BLaER1 treated with 17β-estradiol and CSF1 and Interleukin-3, amounts not matched to agents 10 nM and 100 nM (cell line): Measurements from ENCODE around the gene TPO.

Source experiments
- H3K27ac ChIP-seq, 11 experiments: shearing (Covaris generic); formaldehyde crosslinking; 2 replicates each; pipeline ENCODE4 v1.8.1; 2022
- H3K27me3 ChIP-seq, 11 experiments: shearing (Covaris generic); formaldehyde crosslinking; 2 replicates each; pipeline ENCODE4 v1.8.1; 2022
- H3K36me3 ChIP-seq, 11 experiments: shearing (Covaris generic); formaldehyde crosslinking; 2 replicates each; pipeline ENCODE4 v1.8.1; 2022
- H3K4me1 ChIP-seq, 10 experiments: shearing (Covaris generic); formaldehyde crosslinking; 2 replicates each; pipeline ENCODE4 v1.8.1; 2022
- H3K4me2 ChIP-seq, 11 experiments: shearing (Covaris generic); formaldehyde crosslinking; 2 replicates each; pipeline ENCODE4 v1.8.1; 2022
- H3K4me3 ChIP-seq, 10 experiments: shearing (Covaris generic); formaldehyde crosslinking; 2 replicates each; pipeline ENCODE4 v1.8.1; 2022
- H3K9ac ChIP-seq, 11 experiments: shearing (Covaris generic); formaldehyde crosslinking; 2 replicates each; pipeline ENCODE4 v1.8.1; 2022
- H3K9me3 ChIP-seq, 11 experiments: shearing (Covaris generic); formaldehyde crosslinking; replicated peaks in 1 of 11; 2 replicates each; pipeline ENCODE4 v1.8.1; 2022
- H4K20me1 ChIP-seq, 11 experiments: shearing (Covaris generic); formaldehyde crosslinking; 2 replicates each; pipeline ENCODE4 v1.8.1; 2022
- Cebpa-rat ChIP-seq, 11 experiments: shearing (Covaris generic); IDR thresholded peaks; 2 replicates each; pipeline ENCODE4 v1.8.1; 2022

Gene TPO

DNA sequence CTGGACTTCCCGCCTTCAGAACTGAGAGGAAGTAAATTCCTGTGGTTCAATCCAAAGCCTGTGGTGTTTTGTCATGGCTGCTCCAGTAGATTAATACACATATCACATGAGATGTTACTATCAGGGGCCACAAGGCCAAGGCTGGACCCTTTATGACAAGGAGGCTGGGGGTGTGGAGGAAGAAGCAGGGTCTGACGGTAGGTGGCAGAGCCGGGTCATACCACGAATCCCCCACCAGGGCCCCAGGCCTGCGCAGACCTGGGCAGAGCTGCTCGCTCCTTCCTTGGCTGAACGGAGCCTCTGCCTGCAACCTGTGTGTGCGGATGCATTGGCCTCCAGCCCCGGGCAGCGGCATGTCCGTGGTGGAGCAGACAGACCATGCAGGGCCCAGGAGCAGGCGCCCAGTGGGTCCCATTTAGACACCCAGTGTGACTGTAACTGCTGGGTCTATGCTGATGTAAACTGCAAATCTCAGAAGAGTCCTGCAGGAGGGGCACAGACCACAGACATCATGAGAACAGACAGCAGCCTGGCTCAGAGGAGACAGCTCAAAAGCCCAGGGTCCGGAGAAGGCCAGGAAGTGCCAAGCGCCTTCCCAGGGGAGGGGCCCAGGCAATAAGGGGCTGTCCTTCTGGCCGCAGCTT lies 175.8 kb downstream of the TPO start:
- Histone ChIP-seq H3K36me3 (no peaks in the 10 kb centered on the region), H3K4me1 (peaks cover 36 to 72% (median 61%) of the 10 kb centered on the region in 10 experiments), H3K4me2 (peak overlapping the region; percentile 5 to 70 (median 44); a peak in 21 of 22 replicates), H3K4me3 (no peak overlapping the region), H3K9me3 (no peaks in the 10 kb centered on the region), H3K27ac (no peak overlapping the region), H3K9ac (peak overlapping the region in 1 of 11 experiments; percentile 37; a peak in 1 of 22 replicates), H3K27me3 (peaks cover 0 to 30% (median 0%) of the 10 kb centered on the region in 11 experiments; a peak in 7 of 22 replicates), H4K20me1 (peaks cover 0 to 28% (median 7%) of the 10 kb centered on the region in 11 experiments; a peak in 8 of 22 replicates)
- TF ChIP-seq Cebpa-rat (IDR thresholded peaks at IDR 0.05), result no peak

DNA sequence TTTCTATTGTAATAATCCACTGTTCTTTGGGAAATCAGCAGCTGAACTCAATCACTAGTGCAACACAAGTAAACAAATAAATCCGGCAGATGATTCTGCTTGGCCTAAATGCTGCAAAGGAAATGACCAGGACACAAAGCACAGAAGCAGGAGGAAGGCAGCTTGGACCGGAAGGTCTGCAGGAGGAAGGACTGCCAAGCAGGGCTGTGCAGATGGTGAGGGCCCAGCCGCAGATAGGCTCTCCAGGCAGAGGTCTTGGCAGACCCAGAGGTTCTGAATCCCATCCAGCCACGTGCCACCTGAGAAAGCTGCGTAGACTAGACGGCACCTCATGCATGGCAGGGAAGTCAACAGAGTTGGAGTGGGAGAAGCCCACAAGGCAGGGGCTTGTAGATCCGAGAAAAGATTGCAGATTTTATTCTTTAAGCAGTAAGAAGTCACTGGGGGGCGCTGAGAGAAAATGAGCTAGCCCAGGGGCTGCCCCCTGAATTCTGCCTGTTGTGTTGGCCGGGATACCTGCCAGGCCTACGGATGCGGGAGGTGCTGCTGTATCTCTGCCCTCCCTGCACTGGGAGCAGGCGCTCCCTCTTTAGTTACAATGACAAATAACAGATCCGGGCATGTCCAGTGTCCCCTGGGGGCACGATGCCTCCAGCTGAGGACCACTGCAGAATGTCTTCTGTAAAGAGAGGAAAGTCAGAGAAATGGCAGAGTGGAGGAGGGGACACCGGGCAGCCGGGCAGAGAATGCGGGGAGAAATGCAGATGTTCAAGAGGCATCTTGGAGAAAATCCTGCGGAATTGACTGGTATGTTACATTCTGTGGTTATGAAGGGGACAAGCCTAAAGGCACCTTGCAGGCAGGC lies 177.6 kb downstream of the TPO start:
- no peak for TF ChIP-seq Cebpa-rat (IDR thresholded peaks at IDR 0.05)

DNA sequence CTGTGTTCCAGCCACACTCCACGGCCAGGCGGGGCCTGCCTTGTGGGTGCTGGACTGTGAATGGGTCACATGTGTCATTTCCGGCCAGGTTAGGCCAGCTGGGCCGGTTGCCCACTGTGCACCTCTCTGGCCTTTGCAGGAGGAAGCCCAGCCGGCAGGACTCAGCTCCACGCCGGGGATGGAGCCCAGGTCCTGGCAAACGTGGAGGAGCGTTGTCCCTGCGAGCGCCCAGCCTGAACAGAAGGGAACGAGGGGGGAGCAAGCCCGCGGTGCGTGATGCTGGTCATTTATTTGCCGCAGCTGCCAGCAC lies 178.2 kb downstream of the TPO start:
- Histone ChIP-seq H3K36me3 (no peaks in the 10 kb centered on the region), H3K27ac (no peak overlapping the region), H3K4me2 (peak overlapping the region; percentile 26 to 86 (median 66); a peak in 21 of 22 replicates), H4K20me1 (peaks cover 0 to 36% (median 8%) of the 10 kb centered on the region in 11 experiments; a peak in 8 of 22 replicates), H3K9ac (0 out of 22 replicates have a peak overlapping the region, but pooled peaks of 1 of the 11 experiments have one; percentile 8), H3K27me3 (peaks cover 0 to 40% (median 0%) of the 10 kb centered on the region in 11 experiments; a peak in 7 of 22 replicates), H3K4me3 (no peak overlapping the region), H3K4me1 (peaks cover 45 to 75% (median 70%) of the 10 kb centered on the region in 10 experiments), H3K9me3 (0 out of 22 replicates have a peak, but pooled peaks cover 0 to 4% (median 0%) of the 10 kb centered on the region in 11 experiments)
- TF ChIP-seq Cebpa-rat (IDR thresholded peaks at IDR 0.05), result no peak

More for the DNA sequence above, 177.6 kb downstream of the TPO start:
- peaks cover 45 to 81% (median 75%) of the 10 kb centered on the region in 10 experiments for H3K4me1 ChIP-seq
- H3K4me3 ChIP-seq, result no peak overlapping the region
- peaks cover 0 to 36% (median 8%) of the 10 kb centered on the region in 11 experiments; a peak in 8 of 22 replicates for H4K20me1 ChIP-seq
- no peak overlapping the region for H3K27ac ChIP-seq
- peak overlapping the region; percentile 26 to 86 (median 66); a peak in 20 of 22 replicates for H3K4me2 ChIP-seq
- H3K9me3 ChIP-seq, result no peaks in the 10 kb centered on the region
- no peaks in the 10 kb centered on the region for H3K36me3 ChIP-seq
- H3K9ac ChIP-seq, result 0 out of 22 replicates have a peak overlapping the region, but pooled peaks of 1 of the 11 experiments have one; percentile 8
- peaks cover 0 to 40% (median 0%) of the 10 kb centered on the region in 11 experiments; a peak in 7 of 22 replicates for H3K27me3 ChIP-seq
